ENCODE measurements around the gene PPP2R2C.

PPP2R2C gene

GRCh38 chr4:6472387-6473263 is at the start of gene PPP2R2C:
PPP2R2C (minus strand) TSS chr4:6472614; CDS start chr4:6472229, 385 bp downstream.
- DNase-seq, result peak; percentile 17

GRCh38 chr4:6520978-6521377 is 48.6 kb upstream of the PPP2R2C start:
- DNase-seq, result no peak

DNA sequence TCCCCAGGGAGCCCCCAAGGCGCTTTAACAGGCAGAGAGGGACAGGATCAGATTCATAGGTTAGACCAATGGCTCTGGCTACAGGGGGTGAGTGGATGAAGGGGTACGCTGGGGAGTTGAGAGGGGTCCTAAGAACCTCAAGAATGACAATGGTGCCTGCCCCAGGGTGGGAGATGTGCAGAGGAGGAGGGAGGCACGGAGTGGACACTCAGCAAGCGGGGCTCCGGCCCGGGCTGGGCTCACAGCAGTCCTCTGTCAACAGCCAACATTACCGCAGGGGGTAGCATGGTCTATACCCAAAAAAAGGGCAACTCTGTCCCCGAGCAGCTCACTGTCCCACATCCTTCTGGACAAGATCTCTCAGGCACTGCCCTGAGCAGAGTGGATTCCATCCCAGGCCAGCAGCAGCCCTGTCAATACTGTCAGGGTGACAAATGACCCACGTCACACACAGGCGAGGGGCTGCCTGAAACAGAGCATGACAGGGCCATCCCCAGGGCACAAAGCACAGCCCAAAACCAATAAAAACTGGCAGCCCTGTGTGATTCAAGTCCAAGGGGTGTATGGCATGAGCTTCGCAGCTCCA is 47.7 kb upstream of the PPP2R2C start:
- no peak for DNase-seq

DNA sequence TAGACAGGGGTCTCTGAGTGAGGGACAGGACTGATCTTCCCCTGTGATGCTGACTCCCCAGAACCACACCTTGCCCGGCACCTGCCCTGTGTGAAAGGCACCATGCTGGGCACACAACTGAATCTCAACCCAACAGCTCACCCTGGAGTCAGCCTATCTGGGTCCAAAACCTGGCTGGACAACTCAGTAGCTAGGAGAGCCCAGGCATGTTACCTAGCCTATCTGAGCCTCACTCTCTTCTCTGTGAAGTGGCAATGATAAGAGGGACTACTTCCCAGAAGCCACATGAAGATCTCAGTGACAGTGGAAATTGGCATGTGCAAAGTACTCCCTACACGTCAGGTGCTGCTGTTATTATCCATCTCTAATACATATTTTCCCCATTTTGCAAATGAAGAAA is 44.8 kb upstream of the PPP2R2C start:
- no peak for DNase-seq

DNA sequence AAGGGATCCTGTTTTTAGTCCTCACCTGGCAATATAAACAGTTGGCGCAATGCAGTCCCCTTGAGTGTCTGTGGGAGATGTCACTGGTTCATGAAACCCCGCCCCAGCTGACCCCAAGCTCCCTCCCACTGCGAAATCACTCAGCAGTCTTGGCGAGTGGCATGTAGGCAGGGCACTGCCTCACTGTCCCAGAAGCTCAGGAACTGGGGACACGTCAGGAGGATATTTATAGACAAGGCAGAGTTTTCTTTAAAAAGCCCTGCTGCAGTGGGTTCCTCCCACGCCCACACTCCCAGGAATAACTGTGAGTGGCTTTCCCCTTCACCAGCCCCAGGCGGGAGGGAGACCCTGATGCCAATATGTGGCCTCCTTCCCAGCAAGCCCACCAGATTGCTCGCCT is 44.3 kb upstream of the PPP2R2C start:
- DNase-seq, result no peak

GRCh38 chr4:6516281-6516680 is 43.9 kb upstream of the PPP2R2C start:
- no peak for DNase-seq

DNA sequence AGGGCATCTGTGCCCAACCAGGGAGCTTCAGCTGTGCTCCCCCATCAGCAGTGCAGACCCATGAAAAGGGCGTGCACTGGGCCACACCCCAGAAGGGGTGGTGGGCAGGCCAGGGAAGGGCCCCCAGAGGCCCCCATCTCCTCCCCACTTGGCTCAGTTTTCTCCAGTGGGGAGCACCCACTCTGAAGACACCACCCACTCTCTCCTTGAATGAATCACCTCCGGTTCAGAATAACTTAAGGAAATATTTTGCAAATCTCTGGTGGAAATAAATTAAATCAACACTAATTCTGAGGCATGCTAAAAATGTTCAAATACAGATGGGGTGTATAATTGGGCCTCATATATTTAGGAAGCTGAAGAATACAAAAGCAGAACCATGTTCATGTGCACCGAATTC is 41.3 kb upstream of the PPP2R2C start:
- no peak for DNase-seq

DNA sequence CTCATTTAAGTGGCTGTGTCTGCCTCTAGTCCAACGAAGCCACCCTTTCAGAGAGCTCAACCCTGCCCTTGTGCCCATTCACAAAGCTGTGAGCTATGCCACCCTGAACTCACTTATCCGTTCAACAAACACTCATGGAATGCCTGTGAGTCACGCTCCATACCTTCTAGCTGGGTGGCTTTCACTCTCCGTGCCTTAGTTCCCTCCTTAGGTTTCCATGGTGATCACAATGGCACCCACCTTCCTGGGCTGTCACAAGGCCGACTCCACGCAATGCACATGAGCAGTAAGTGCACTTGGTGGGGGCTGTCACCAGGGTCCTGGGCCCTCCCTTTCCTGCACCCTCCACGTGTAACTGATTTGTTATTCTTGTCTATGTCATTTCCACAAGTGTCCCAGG is 37.2 kb upstream of the PPP2R2C start:
- DNase-seq, result no peak

GRCh38 chr4:6507345-6507744 is 34.9 kb upstream of the PPP2R2C start:
- no peak for DNase-seq

DNA sequence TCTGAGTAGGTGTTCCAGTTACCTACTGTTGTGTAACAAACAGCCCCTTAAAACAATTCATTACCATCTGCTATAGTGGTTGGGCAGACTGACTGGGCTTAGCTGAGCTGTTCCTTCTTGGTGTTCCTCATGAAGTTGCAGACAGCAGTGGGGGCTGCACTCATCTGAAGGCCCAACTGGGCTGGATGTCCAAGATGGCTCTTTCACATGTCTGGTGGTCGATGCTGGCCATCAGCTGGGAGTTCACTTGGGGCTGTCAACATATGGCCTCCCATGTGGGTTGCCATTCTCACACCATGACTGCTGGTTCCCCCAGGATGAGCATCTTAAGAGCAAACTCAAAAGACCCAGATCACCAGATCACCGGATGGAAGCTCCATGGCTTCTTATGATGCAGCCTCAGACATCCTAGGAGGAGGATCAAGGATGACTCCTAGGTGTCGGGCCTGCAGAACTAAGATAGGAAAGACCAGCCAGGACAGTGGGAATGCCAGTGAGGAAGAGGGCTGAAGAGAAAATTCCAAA is 34.3 kb upstream of the PPP2R2C start:
- no peak for DNase-seq

DNA sequence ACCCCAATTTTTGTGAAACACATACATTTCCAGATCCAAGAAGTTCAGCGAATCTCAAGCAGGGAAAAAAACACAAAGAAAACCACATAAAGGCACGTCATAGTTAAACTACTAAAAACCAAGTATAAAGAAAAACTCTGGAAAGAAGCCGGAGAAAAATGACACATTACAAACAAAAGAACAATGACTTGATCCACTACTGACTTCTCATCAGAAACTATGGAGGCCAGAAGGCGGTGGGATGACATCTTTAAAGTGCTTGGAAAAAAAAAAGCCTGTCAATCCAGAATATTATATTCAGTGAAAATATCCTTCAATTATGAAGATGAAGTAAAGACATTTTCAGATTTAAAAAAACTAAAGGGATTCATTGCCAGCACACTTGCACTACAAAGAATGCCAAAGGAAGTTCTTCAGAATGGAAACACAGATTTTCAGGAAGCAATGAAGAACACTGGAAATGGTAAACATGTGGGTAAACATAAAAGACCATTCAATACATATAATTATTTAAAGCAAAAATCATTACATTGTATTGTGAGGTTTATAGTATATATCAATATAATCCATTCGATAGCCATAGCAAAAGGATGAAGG is 32.6 kb upstream of the PPP2R2C start:
- no peak for DNase-seq

- no peak for DNase-seq
Observed at GRCh38 chr4:6502747-6503465, 30.5 kb upstream of the PPP2R2C start.

DNA sequence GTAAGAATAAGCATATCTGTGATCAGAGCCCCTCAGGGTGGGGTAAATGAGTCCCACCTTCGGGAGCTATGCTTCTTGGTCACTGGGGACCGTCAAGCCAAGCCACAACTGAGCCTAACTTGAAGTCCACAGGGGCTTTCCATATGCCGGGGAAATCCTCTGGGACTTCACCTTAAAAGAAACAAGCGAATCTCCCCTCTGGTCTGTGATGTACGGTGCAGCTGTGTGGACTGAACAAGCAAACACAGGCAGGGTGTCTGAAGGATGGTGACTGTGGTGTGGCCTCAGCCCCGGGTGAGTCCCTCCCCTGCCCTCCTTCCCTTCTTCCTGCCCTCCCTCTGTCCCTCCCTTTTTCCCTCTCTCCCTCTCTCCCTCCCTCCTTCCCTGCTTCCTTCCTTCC is 29.7 kb upstream of the PPP2R2C start:
- no peak for DNase-seq

DNA sequence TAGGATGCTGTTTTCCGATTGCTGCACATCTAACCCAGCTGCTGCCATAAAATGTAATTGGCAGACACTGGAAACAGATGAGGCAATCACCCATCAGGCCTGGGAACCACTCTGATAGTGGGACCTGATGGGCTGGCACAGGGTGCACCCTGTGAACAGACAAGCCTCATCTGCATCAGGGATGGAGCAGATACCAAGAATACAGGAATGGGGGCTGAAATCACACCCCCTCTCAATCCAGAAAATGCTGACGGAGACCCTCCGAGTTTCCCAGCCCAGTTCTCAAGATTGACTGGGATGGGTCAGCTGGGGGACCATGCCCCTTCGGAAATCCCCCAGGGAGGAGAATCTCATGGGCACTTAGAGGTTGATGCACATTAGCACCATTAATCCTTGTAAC is 28.8 kb upstream of the PPP2R2C start:
- no peak for DNase-seq

- DNase-seq, result peak; percentile 22
Observed at GRCh38 chr4:6500481-6501140, 28.2 kb upstream of the PPP2R2C start.

DNA sequence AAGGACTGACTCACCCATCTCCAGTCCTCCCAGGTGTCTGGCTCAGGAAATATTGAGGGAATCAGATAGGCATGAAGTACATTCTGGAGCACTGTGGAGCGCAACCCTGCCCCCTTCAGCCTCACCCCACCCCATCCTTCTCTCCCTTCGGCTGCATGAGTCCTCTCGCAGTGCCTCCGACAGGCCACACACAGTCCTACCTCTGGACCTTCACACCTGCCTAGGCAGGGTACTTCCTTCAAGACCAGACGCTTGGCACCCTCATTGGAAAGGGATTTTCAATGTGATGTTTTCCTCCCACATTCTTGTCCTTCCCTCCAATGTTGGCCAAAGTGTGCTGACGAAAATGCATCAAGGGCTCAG is 26.8 kb upstream of the PPP2R2C start:
- no peak for DNase-seq

GRCh38 chr4:6498511-6499237 is 26.3 kb upstream of the PPP2R2C start:
- DNase-seq, result no peak

DNA sequence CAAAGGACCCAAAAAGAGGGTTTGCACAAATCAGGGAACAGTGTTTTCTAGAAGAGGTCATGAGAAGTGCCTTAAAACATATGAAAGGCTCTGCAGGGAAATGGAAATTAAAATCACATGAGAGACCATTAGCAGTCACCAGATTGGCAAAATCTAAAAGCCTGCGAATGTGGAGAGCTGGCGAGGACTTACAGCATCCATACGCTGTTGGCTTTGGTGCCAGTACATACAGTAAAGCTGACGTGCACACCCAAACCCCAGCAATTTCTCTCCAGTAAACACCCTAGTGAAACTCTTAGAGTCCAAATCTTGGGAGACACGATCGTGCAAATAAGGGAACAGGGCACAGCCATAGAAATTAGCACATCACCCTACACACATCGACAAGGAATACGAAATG is 25.4 kb upstream of the PPP2R2C start:
- no peak for DNase-seq

DNA sequence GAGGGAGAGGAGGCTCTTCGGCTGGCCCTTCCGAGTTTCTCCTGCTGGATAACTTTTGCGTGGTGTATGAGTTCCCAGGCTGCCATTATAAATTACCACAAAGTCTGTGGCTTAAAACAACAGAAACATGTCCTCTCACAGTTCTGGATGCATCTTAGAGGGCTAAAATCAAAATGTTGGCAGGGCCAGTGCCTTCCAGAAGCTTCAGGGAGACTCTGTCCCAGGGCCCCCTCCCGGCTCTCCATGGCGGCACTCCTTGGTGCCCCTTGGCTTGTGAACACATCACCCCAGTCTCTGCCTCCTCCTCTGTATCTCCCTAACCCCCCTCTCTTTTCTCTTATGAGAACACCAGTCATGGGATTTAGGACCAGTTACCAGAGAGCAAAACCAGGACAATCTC is 23.3 kb upstream of the PPP2R2C start:
- DNase-seq, result no peak

- no peak for DNase-seq
Observed at GRCh38 chr4:6495296-6495590, 22.8 kb upstream of the PPP2R2C start.

- DNase-seq, result no peak
Observed at GRCh38 chr4:6494431-6495295, 22.2 kb upstream of the PPP2R2C start.
